ENCODE data around the gene RNF169. TPM values are rescaled to one million over a fixed set of nuclear protein-coding genes. Genes with fewer than 3 reads are reported as not detected.
A peak's percentile ranks its signal among the peaks of the same experiment; 100 is the strongest.

RNF169 gene
- total RNA-seq, 4 donors from 2014 or later: 24.1 to 30.2 (median 27.5) TPM

DNA sequence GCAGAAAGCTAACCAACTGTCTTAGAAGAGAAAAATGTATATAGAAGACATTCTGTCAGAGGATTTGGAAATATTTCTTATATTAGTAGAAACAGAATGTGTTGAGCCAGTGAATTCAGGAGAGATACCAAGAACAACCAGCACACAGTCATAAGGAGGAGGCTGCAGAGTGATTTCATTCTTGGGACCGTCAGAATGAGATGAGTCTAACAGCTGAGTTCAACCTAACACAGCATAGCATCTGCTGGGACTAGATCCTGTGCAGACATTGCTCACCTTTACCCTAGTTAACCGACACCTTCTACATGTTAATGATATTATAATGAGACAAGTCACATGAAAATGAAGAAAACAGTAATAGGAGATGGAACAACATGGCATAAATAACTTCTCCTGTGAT lies 114.8 kb downstream of the RNF169 start:
- no peaks in the 10 kb centered on the region for H3K4me1 ChIP-seq
- H3K4me3 ChIP-seq (replicated peaks in 1 of 3): no peak overlapping the region
- 94 to 96% methylated on average over 2 of the region's 2 CpGs for WGBS, 2 donors
- DNase-seq: no peak
- intact Hi-C loops (cut with DNase I): no loop called here
- H3K9me3 ChIP-seq: peaks cover 4% of the 10 kb centered on the region
- peaks cover 5 to 11% of the 10 kb centered on the region in 2 donors for H3K36me3 ChIP-seq
- no peaks in the 10 kb centered on the region for H3K27me3 ChIP-seq
- TF ChIP-seq, protein P1, sequence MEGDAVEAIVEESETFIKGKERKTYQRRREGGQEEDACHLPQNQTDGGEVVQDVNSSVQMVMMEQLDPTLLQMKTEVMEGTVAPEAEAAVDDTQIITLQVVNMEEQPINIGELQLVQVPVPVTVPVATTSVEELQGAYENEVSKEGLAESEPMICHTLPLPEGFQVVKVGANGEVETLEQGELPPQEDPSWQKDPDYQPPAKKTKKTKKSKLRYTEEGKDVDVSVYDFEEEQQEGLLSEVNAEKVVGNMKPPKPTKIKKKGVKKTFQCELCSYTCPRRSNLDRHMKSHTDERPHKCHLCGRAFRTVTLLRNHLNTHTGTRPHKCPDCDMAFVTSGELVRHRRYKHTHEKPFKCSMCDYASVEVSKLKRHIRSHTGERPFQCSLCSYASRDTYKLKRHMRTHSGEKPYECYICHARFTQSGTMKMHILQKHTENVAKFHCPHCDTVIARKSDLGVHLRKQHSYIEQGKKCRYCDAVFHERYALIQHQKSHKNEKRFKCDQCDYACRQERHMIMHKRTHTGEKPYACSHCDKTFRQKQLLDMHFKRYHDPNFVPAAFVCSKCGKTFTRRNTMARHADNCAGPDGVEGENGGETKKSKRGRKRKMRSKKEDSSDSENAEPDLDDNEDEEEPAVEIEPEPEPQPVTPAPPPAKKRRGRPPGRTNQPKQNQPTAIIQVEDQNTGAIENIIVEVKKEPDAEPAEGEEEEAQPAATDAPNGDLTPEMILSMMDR (IDR thresholded peaks at IDR 0.05): no peak
- no peak for TF ChIP-seq POLR2A (IDR thresholded peaks at IDR 0.05)
- no peak overlapping the region for H3K27ac ChIP-seq

DNA sequence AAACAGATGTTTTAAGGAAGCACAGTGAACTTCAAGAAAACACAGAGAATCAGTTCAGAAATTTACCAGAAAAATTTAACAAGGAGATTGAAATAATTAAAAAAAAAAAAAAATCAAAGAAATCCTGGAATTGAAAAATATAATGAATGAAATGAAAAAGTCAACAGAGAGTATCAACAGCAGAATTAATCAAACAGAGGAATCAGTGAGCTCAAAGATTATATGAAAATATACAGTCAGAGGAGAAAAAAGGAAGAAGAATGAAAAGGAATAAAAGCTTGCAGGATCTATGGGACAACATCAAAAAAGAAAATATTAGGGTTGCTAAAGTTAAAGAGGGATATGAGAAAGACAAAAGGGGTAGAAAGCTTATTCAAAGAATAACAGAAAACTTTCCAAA lies 117.9 kb downstream of the RNF169 start:
- peaks cover 12 to 19% of the 10 kb centered on the region in 2 donors for H3K36me3 ChIP-seq
- H3K27me3 ChIP-seq: no peaks in the 10 kb centered on the region
- H3K4me1 ChIP-seq: no peaks in the 10 kb centered on the region
- H3K9me3 ChIP-seq: peaks cover 4% of the 10 kb centered on the region
- no peak for TF ChIP-seq POLR2A (IDR thresholded peaks at IDR 0.05)
- TF ChIP-seq, protein P1 (IDR thresholded peaks at IDR 0.05): no peak
- no peak for DNase-seq
- intact Hi-C loops (cut with DNase I): no loop called here
- H3K4me3 ChIP-seq (replicated peaks in 1 of 3): no peak overlapping the region
- no peak overlapping the region for H3K27ac ChIP-seq

DNA sequence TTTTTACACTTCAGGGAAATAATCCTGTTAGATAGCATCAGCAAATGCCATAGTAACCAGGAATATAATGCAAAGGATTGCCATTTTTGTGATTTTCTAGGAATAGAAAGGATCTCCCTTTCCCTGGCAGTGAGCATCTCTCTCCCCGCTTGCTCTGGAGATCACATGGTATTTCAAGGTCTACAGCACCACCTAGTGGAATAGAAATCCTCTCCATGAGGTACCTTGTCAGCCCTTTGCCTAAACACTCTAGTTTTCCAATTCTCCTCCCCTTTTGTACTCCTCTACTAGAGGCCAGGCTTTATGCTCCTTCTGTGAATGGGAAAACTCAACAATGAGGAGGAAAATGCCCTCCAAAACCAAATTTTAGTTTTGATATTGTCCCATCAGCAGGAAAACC lies 121.8 kb downstream of the RNF169 start:
- TF ChIP-seq, protein P1 (IDR thresholded peaks at IDR 0.05): no peak
- no peak for TF ChIP-seq POLR2A (IDR thresholded peaks at IDR 0.05)
- H3K9me3 ChIP-seq: peaks cover 4% of the 10 kb centered on the region
- H3K27me3 ChIP-seq: no peaks in the 10 kb centered on the region
- H3K4me1 ChIP-seq: no peaks in the 10 kb centered on the region
- intact Hi-C loops (cut with DNase I): no loop called here
- H3K36me3 ChIP-seq: peaks cover 7 to 25% of the 10 kb centered on the region in 2 donors
- H3K27ac ChIP-seq: no peak overlapping the region
- WGBS, 2 donors: 97 to 100% methylated on average over 1 of the region's 1 CpG
- H3K4me3 ChIP-seq (replicated peaks in 1 of 3): no peak overlapping the region
- no peak for DNase-seq

DNA sequence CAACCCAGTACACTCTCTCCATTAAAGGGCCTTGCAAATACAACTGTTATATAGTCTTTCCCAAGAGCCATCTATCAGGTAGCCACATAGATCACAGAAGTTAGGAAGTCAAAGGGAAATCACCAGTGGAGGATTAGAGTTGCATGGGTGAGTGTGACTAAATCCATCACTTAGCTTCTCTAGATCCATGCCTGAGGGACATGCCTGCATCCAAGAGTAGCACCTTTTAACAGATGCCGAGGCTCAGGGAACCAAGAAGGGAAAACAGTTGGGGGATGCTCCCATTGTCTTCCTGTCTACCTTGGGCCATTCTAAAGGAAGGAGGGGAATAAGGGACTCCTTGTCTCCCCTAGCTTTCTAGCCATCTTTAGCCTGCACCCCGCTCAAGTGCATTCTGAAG lies 122.4 kb downstream of the RNF169 start:
- no peak for TF ChIP-seq POLR2A (IDR thresholded peaks at IDR 0.05)
- TF ChIP-seq, protein P1 (IDR thresholded peaks at IDR 0.05): no peak
- intact Hi-C loops (cut with DNase I): no loop called here
- H3K4me1 ChIP-seq: no peaks in the 10 kb centered on the region
- no peak overlapping the region for H3K27ac ChIP-seq
- no peaks in the 10 kb centered on the region for H3K27me3 ChIP-seq
- DNase-seq: no peak
- H3K9me3 ChIP-seq: peaks cover 4% of the 10 kb centered on the region
- WGBS, 2 donors: 95 to 97% methylated on average over 2 of the region's 2 CpGs
- no peak overlapping the region for H3K4me3 ChIP-seq (replicated peaks in 1 of 3)
- peaks cover 7 to 25% of the 10 kb centered on the region in 2 donors for H3K36me3 ChIP-seq

DNA sequence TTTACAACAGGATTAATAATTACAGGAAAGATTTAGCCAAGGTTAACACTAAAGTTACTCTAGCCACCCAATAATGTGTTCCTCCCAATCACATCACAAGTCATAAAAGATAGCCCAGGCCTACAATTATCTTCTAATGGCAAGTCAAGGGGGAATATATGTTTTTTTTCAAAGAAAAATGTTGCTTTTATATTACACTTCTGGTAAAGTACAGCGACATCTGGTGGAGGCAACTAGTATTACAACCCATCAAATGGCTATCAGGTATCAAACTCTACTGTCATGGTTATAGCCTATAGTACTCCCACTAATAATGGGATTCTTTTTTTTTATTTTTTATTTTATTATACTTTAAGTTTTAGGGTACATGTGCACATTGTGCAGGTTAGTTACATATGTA lies 128.5 kb downstream of the RNF169 start:
- TF ChIP-seq, protein P1 (IDR thresholded peaks at IDR 0.05): peak in 2 of 6 experiments; percentile 31 to 32
- TF ChIP-seq POLR2A (IDR thresholded peaks at IDR 0.05): no peak
- H3K9me3 ChIP-seq: no peaks in the 10 kb centered on the region
- intact Hi-C loops (cut with DNase I): no loop called here
- 42 to 54% methylated on average over 1 of the region's 1 CpG for WGBS, 2 donors
- H3K4me3 ChIP-seq (replicated peaks in 1 of 3): no peak overlapping the region
- H3K27ac ChIP-seq: no peak overlapping the region
- H3K27me3 ChIP-seq: no peaks in the 10 kb centered on the region
- H3K4me1 ChIP-seq: no peaks in the 10 kb centered on the region
- DNase-seq: no peak
- peaks cover 0 to 5% of the 10 kb centered on the region in 2 donors for H3K36me3 ChIP-seq

Small RNAs within 50 kb of the gene (microRNA-seq; reads per million reads assigned to microRNA genes)
- gene MIR4696: not detected

Small RNAs within 50 kb of the gene (small RNA-seq; reads per million reads assigned to genes)
- gene MIR4696 (not detected), gene RN7SL239P (not detected)

Other genes starting within 250 kb of the RNF169 start
- gene POLD3, start 156.3 kb upstream of the RNF169 start, total RNA-seq: 10 to 100 TPM; 13.0 to 14.8 (median 14.3) TPM
- not detected for gene CHRDL2, start 17.4 kb upstream of the RNF169 start, total RNA-seq
- gene XRRA1, start 200.2 kb downstream of the RNF169 start, total RNA-seq: 10 to 100 TPM; 26.8 to 80.6 (median 39.1) TPM
- gene SPCS2, start 200.4 kb downstream of the RNF169 start, total RNA-seq: 100 to 1,000 TPM in 2 of 4 donors, 10 to 100 TPM in 2; 53.6 to 229 (median 120) TPM
- gene NEU3, start 240.1 kb downstream of the RNF169 start, total RNA-seq: 10 to 100 TPM in 2 of 4 donors, 1 to 10 TPM in 2; 8.1 to 13.0 (median 9.2) TPM

Data from thyroid gland (tissue), 4 donors.